ENCODE measurements around the gene MPPED2.

GRCh38 chr11:30533445-30533947 lies 52.7 kb downstream of the MPPED2 start:
- TF ChIP-seq POLR2AphosphoS5 (IDR thresholded peaks at IDR 0.05; ENCODE audit: low read length) (no peak), POLR2A (IDR thresholded peaks at IDR 0.05; ENCODE audit: low read depth, low read length) (no peak), YBX1 (IDR thresholded peaks at IDR 0.05) (no peak), NFIC (IDR thresholded peaks at IDR 0.05; ENCODE audit: low read depth, low read length) (no peak), FOXM1 (IDR thresholded peaks at IDR 0.05; ENCODE audit: low read depth, low read length) (no peak), CREB1 (IDR thresholded peaks at IDR 0.05; ENCODE audit: low read depth) (no peak), MEF2A (IDR thresholded peaks at IDR 0.05; ENCODE audit: insufficient read depth, low read depth, low read length) (no peak), ZNF274 (IDR thresholded peaks at IDR 0.05; ENCODE audit: insufficient read depth, insufficient read length) (no peak)
- TF ChIP-seq, protein P1, sequence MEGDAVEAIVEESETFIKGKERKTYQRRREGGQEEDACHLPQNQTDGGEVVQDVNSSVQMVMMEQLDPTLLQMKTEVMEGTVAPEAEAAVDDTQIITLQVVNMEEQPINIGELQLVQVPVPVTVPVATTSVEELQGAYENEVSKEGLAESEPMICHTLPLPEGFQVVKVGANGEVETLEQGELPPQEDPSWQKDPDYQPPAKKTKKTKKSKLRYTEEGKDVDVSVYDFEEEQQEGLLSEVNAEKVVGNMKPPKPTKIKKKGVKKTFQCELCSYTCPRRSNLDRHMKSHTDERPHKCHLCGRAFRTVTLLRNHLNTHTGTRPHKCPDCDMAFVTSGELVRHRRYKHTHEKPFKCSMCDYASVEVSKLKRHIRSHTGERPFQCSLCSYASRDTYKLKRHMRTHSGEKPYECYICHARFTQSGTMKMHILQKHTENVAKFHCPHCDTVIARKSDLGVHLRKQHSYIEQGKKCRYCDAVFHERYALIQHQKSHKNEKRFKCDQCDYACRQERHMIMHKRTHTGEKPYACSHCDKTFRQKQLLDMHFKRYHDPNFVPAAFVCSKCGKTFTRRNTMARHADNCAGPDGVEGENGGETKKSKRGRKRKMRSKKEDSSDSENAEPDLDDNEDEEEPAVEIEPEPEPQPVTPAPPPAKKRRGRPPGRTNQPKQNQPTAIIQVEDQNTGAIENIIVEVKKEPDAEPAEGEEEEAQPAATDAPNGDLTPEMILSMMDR (IDR thresholded peaks at IDR 0.05 in 2 of 3, conservative IDR thresholded peaks at IDR 0.05 in 1 of 3; ENCODE audit: control insufficient read depth in 2 of 3, extremely low read depth in 1 of 3, insufficient read depth in 1 of 3, low read depth in 3 of 3, low read length in 3 of 3): no peak
- TF ChIP-seq, protein P2, sequence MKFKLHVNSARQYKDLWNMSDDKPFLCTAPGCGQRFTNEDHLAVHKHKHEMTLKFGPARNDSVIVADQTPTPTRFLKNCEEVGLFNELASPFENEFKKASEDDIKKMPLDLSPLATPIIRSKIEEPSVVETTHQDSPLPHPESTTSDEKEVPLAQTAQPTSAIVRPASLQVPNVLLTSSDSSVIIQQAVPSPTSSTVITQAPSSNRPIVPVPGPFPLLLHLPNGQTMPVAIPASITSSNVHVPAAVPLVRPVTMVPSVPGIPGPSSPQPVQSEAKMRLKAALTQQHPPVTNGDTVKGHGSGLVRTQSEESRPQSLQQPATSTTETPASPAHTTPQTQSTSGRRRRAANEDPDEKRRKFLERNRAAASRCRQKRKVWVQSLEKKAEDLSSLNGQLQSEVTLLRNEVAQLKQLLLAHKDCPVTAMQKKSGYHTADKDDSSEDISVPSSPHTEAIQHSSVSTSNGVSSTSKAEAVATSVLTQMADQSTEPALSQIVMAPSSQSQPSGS (IDR thresholded peaks at IDR 0.05; ENCODE audit: low read length): no peak

Data from GM12878 (cell line).